Caki2 (cell line): ENCODE measurements around the gene ESF1. TPM values are rescaled to one million over a fixed set of nuclear protein-coding genes. Genes with fewer than 3 reads are reported as not detected.
A peak's percentile ranks its signal among the peaks of the same experiment; 100 is the strongest.
"Not testable (repeated sequence)": the region's sequence is repeated elsewhere in the genome, so short reads cannot be mapped to it uniquely, and the experiment has no call there.

Experiments
- DNase-seq: peaks from one replicate; pipeline ENCODE4 v3.0.0-alpha.2; 2015; ENCODE audit warnings: low read depth
- in situ Hi-C: cut with HindIII; loops from 2 replicates; pipeline ENCODE4 v1.10.0; 2016; ENCODE audit warnings: low sequenced_read_pairs, low pct_unique_long_range_greater_than_20kb, mixed read lengths
- total RNA-seq: library from RNA; depleted of rRNA; stranded (reverse); fragments of >200 nt; shearing (Covaris generic); gene quantifications from 2 replicates; pipeline ENCODE4 v1.2.3, GENCODE V29; 2014; ENCODE audit warnings: low replicate concordance

ESF1 gene
- total RNA-seq, 1 experiment from 2014 or later: 8.9 TPM

GRCh38 chr20:13791540-13792459 is 7.1 kb upstream of the ESF1 start:
- in situ Hi-C loops: no loop called here
- no peak for DNase-seq

- in situ Hi-C loops: no loop called here
- no peak for DNase-seq
Observed at GRCh38 chr20:13790708-13791107, 6.0 kb upstream of the ESF1 start.

GRCh38 chr20:13788167-13788834 is 3.6 kb upstream of the ESF1 start:
- peak; percentile 49 for DNase-seq

GRCh38 chr20:13786143-13786828 is 1.6 kb upstream of the ESF1 start:
- in situ Hi-C loops: no loop called here
- DNase-seq: no peak

More at GRCh38 chr20:13788167-13788834, 3.6 kb upstream of the ESF1 start:
- in situ Hi-C loops: no loop called here

GRCh38 chr20:13784271-13784892 is 337 bp downstream of the ESF1 start:
- in situ Hi-C loops: no loop called here

GRCh38 chr20:13783528-13783927 is 1.2 kb downstream of the ESF1 start:
- DNase-seq: no peak
- in situ Hi-C loops: no loop called here

More at GRCh38 chr20:13784271-13784892, 337 bp downstream of the ESF1 start:
- DNase-seq: no peak

GRCh38 chr20:13778827-13779226 is 5.9 kb downstream of the ESF1 start:
- no peak for DNase-seq
- in situ Hi-C loops: no loop called here

- DNase-seq: no peak
- in situ Hi-C loops: no loop called here
Observed at GRCh38 chr20:13777171-13777601, 7.5 kb downstream of the ESF1 start.

- DNase-seq: no peak
- in situ Hi-C loops: no loop called here
Observed at GRCh38 chr20:13775867-13776266, 8.9 kb downstream of the ESF1 start.

- no peak for DNase-seq
- in situ Hi-C loops: no loop called here
Observed at GRCh38 chr20:13772529-13772928, 12.2 kb downstream of the ESF1 start.

- DNase-seq: peak; percentile 33
- in situ Hi-C loops: no loop called here
Observed at GRCh38 chr20:13771853-13772453, 12.8 kb downstream of the ESF1 start.

GRCh38 chr20:13770141-13770540 is 14.6 kb downstream of the ESF1 start:
- no peak for DNase-seq
- in situ Hi-C loops: no loop called here

- no peak for DNase-seq
- in situ Hi-C loops: no loop called here
Observed at GRCh38 chr20:13765868-13766416, 18.8 kb downstream of the ESF1 start.

GRCh38 chr20:13765299-13765698 is 19.4 kb downstream of the ESF1 start:
- in situ Hi-C loops: no loop called here
- no peak for DNase-seq

- in situ Hi-C loops, DNase-seq: not testable (repeated sequence)
Observed at GRCh38 chr20:13760451-13760946, 24.2 kb downstream of the ESF1 start.

GRCh38 chr20:13758884-13759283 is 25.8 kb downstream of the ESF1 start:
- in situ Hi-C loops: no loop called here
- no peak for DNase-seq

GRCh38 chr20:13756551-13756950 is 28.2 kb downstream of the ESF1 start:
- in situ Hi-C loops: no loop called here
- DNase-seq: no peak

- in situ Hi-C loops: no loop called here
- DNase-seq: no peak
Observed at GRCh38 chr20:13755809-13756208, 28.9 kb downstream of the ESF1 start.
